GM19351 (cell line): ENCODE measurements around the gene C14orf132.

Source experiments
- ATAC-seq: cut with Tn5 transposase; IDR thresholded peaks from one replicate; pipeline ENCODE4 v1.9.1; 2021; ENCODE audit warnings: mild to moderate bottlenecking, moderate library complexity; ENCODE audit not compliant: unreplicated experiment

C14orf132 gene

GRCh38 chr14:96139879-96140278 is 100.7 kb downstream of the C14orf132 start:
- no peak for ATAC-seq

GRCh38 chr14:96140952-96141351 is 101.8 kb downstream of the C14orf132 start:
- no peak for ATAC-seq
